HEK293 (cell line): ENCODE measurements around the gene PDE6C.
A peak's percentile ranks its signal among the peaks of the same experiment; 100 is the strongest.

Experiments used
- CTCF ChIA-PET: fragments of 350-600 bp; formaldehyde crosslinking; extraction: SDS; loops from one replicate; lab custom pipeline; 2021; ENCODE audit warnings: antibody characterized with exemption; lab: Yijun Ruan, JAX
- POLR2A ChIA-PET: fragments of 300-600 bp; formaldehyde crosslinking; extraction: SDS; loops from one replicate; lab custom pipeline; 2020; ENCODE audit warnings: antibody characterized with exemption, inconsistent platforms; lab: Yijun Ruan, JAX
- H3K27ac ChIP-seq: fragments of 200-500 bp; sonication (Bioruptor generic); 2 replicates; pipeline ENCODE4 v1.5.1; 2014; ENCODE audit warnings: low read depth, low read length, control low read depth, inconsistent platforms; ENCODE audit errors: extremely low read depth
- H3K36me3 ChIP-seq, 2 experiments: fragments of 200-500 bp in 1 of 2; sonication (Bioruptor generic) in 1 of 2; 1 replicate in 1 of 2; 2 replicates in 1 of 2; pipeline ENCODE4 v1.5.1; 2014 to 2017; ENCODE audit warnings: inconsistent platforms in 2 of 2, low read length in 2 of 2; ENCODE audit not compliant: control insufficient read depth in 2 of 2, insufficient read depth in 1 of 2
- H3K4me1 ChIP-seq: fragments of 200-500 bp; sonication (Bioruptor generic); 2 replicates; pipeline ENCODE4 v1.5.1; 2014; ENCODE audit warnings: mild to moderate bottlenecking, low read length, inconsistent platforms; ENCODE audit not compliant: control insufficient read depth, insufficient read depth
- H3K4me3 ChIP-seq: 2 replicates; pipeline ENCODE4 v1.5.1; 2011; ENCODE audit warnings: low read depth, mild to moderate bottlenecking, control low read depth, low read length, moderate library complexity
- H3K9me3 ChIP-seq: fragments of 200-500 bp; sonication (Bioruptor generic); 2 replicates; pipeline ENCODE4 v1.5.1; 2014; ENCODE audit warnings: low read depth, low read length, inconsistent platforms; ENCODE audit not compliant: control insufficient read depth, insufficient read depth
- BCL11A ChIP-seq: fragments of 450-650 bp; formaldehyde crosslinking; IDR thresholded peaks from 2 replicates; pipeline ENCODE4 v1.5.1; 2016; ENCODE audit warnings: low read depth, missing biosample characterization, missing genetic modification characterization
- IKZF3 ChIP-seq: fragments of 450-650 bp; IDR thresholded peaks from 2 replicates; pipeline ENCODE4 v1.5.0; 2018; ENCODE audit warnings: missing biosample characterization, mild to moderate bottlenecking, missing genetic modification characterization, moderate library complexity
- OSR2 ChIP-seq: fragments of 450-650 bp; formaldehyde crosslinking; IDR thresholded peaks from 2 replicates; pipeline ENCODE4 v1.5.1; 2016; ENCODE audit warnings: missing biosample characterization, missing genetic modification characterization
- OVOL3 ChIP-seq: fragments of 450-650 bp; formaldehyde crosslinking; IDR thresholded peaks from 2 replicates; pipeline ENCODE4 v1.5.1; 2016; ENCODE audit warnings: missing biosample characterization, missing genetic modification characterization
- RBAK ChIP-seq: fragments of 450-650 bp; formaldehyde crosslinking; IDR thresholded peaks from 2 replicates; pipeline ENCODE4 v1.5.1; 2016; ENCODE audit warnings: missing biosample characterization, missing genetic modification characterization
- TCF7L2 ChIP-seq: IDR thresholded peaks from 2 replicates; pipeline ENCODE4 v1.6.1; 2011; ENCODE audit warnings: low read depth, mild to moderate bottlenecking, inconsistent platforms, low read length, moderate library complexity, borderline replicate concordance
- TRIM28 ChIP-seq: IDR thresholded peaks from 2 replicates; pipeline ENCODE4 v1.6.1; 2011; ENCODE audit warnings: low read length, control low read depth, borderline replicate concordance
- WT1 ChIP-seq: fragments of 450-650 bp; formaldehyde crosslinking; IDR thresholded peaks from 2 replicates; pipeline ENCODE4 v1.5.1; 2016; ENCODE audit warnings: missing biosample characterization, missing genetic modification characterization
- ZBTB20 ChIP-seq: fragments of 450-650 bp; formaldehyde crosslinking; IDR thresholded peaks from 2 replicates; pipeline ENCODE4 v1.5.1; 2016; ENCODE audit warnings: missing biosample characterization, missing genetic modification characterization
- ZBTB26 ChIP-seq: fragments of 450-650 bp; formaldehyde crosslinking; optimal IDR thresholded peaks from 2 replicates; pipeline ENCODE3; 2016; ENCODE audit warnings: missing biosample characterization, mild to moderate bottlenecking, missing genetic modification characterization
- ZBTB49 ChIP-seq: fragments of 450-650 bp; formaldehyde crosslinking; IDR thresholded peaks from 2 replicates; pipeline ENCODE4 v1.5.1; 2016; ENCODE audit warnings: missing biosample characterization, missing genetic modification characterization, low read depth
- ZNF184 ChIP-seq: fragments of 450-650 bp; IDR thresholded peaks from 2 replicates; pipeline ENCODE4 v1.5.1; 2018; ENCODE audit warnings: missing biosample characterization, mild to moderate bottlenecking, missing genetic modification characterization
- ZNF223 ChIP-seq: fragments of 450-650 bp; formaldehyde crosslinking; IDR thresholded peaks from 2 replicates; pipeline ENCODE4 v1.5.1; 2016; ENCODE audit warnings: missing biosample characterization, missing genetic modification characterization
- ZNF239 ChIP-seq: fragments of 450-650 bp; formaldehyde crosslinking; IDR thresholded peaks from 2 replicates; pipeline ENCODE4 v1.5.1; 2016; ENCODE audit warnings: missing biosample characterization, missing genetic modification characterization
- ZNF280D ChIP-seq: fragments of 450-650 bp; formaldehyde crosslinking; IDR thresholded peaks from 2 replicates; pipeline ENCODE4 v1.5.1; 2016; ENCODE audit warnings: missing biosample characterization, missing genetic modification characterization
- ZNF292 ChIP-seq: fragments of 450-650 bp; formaldehyde crosslinking; IDR thresholded peaks from 2 replicates; pipeline ENCODE4 v1.5.1; 2016; ENCODE audit warnings: low read depth, missing biosample characterization, missing genetic modification characterization, borderline replicate concordance
- ZNF341 ChIP-seq: fragments of 450-650 bp; formaldehyde crosslinking; IDR thresholded peaks from 2 replicates; pipeline ENCODE4; 2016; ENCODE audit warnings: low read depth, missing biosample characterization, missing genetic modification characterization
- ZNF514 ChIP-seq: fragments of 450-650 bp; formaldehyde crosslinking; IDR thresholded peaks from 2 replicates; pipeline ENCODE4 v1.5.1; 2016; ENCODE audit warnings: missing biosample characterization, missing genetic modification characterization
- ZNF623 ChIP-seq: fragments of 450-650 bp; formaldehyde crosslinking; IDR thresholded peaks from 2 replicates; pipeline ENCODE4 v1.5.1; 2016; ENCODE audit warnings: missing biosample characterization, missing genetic modification characterization
- ZNF624 ChIP-seq: fragments of 450-650 bp; formaldehyde crosslinking; IDR thresholded peaks from 2 replicates; pipeline ENCODE4 v1.5.1; 2017; ENCODE audit warnings: missing biosample characterization, missing genetic modification characterization
- ZNF645 ChIP-seq: fragments of 450-650 bp; formaldehyde crosslinking; IDR thresholded peaks from 2 replicates; pipeline ENCODE4; 2016; ENCODE audit warnings: missing biosample characterization, missing genetic modification characterization
- ZNF768 ChIP-seq: fragments of 450-650 bp; formaldehyde crosslinking; IDR thresholded peaks from 2 replicates; pipeline ENCODE4 v1.5.1; 2018; ENCODE audit warnings: missing biosample characterization, mild to moderate bottlenecking, missing genetic modification characterization

PDE6C gene

GRCh38 chr10:93577565-93577964, 34.8 kb upstream of the PDE6C start:
- POLR2A ChIA-PET = no interaction called here
- Histone ChIP-seq H3K27ac (no peak overlapping the region), H3K36me3 (no peaks in the 10 kb centered on the region), H3K9me3 (no peaks in the 10 kb centered on the region), H3K4me3 (no peak overlapping the region), H3K4me1 (peaks cover 6% of the 10 kb centered on the region; the same call in 1 of the 2 replicates)
- CTCF ChIA-PET = interaction anchor here (1.2 kb wide), 1 partner anchor 22 kb away, joined by 4 read pairs; no protein-coding TSS in a partner anchor
- TF ChIP-seq ZNF768 (tag by site-specific recombination) (peak; percentile 67), IKZF3 (tag by site-specific recombination) (no peak)

- POLR2A ChIA-PET = no interaction called here
- Histone ChIP-seq H3K27ac (no peak overlapping the region), H3K4me1 (no peaks in the 10 kb centered on the region), H3K4me3 (no peak overlapping the region), H3K9me3 (no peaks in the 10 kb centered on the region), H3K36me3 (no peaks in the 10 kb centered on the region)
- TF ChIP-seq ZBTB26 (tag by site-specific recombination) = no peak
- TF ChIP-seq ZNF223 (tag by site-specific recombination) = no peak
- TF ChIP-seq TCF7L2 = no peak
- TF ChIP-seq WT1 (tag by site-specific recombination) = no peak
- TF ChIP-seq ZNF341 (tag by site-specific recombination) = no peak
- TF ChIP-seq ZBTB20 (tag by site-specific recombination) = no peak
- peak; percentile 93 for TF ChIP-seq ZNF623 (tag by site-specific recombination)
- CTCF ChIA-PET = interaction anchor here (1.6 kb wide), 1 partner anchor 24 kb away, joined by 5 read pairs; no protein-coding TSS in a partner anchor
These were observed 33.2 kb upstream of the PDE6C start for GRCh38 chr10:93579089-93579488.

GRCh38 chr10:93579985-93580711, 32.2 kb upstream of the PDE6C start:
- Histone ChIP-seq H3K36me3 (no peaks in the 10 kb centered on the region), H3K4me1 (no peaks in the 10 kb centered on the region), H3K4me3 (no peak overlapping the region), H3K9me3 (no peaks in the 10 kb centered on the region), H3K27ac (no peak overlapping the region)
- ChIA-PET CTCF (interaction anchor here (1.6 kb wide), 1 partner anchor 25 kb away, joined by 5 read pairs; no protein-coding TSS in a partner anchor), POLR2A (no interaction called here)
- TF ChIP-seq ZNF239 (tag by site-specific recombination) (peak; percentile 95), RBAK (no peak), ZNF514 (no peak), ZNF292 (tag by site-specific recombination) (no peak), OSR2 (tag by site-specific recombination) (no peak), ZNF645 (no peak), ZNF280D (tag by site-specific recombination) (no peak), ZBTB49 (no peak), BCL11A (tag by site-specific recombination) (no peak), ZNF624 (no peak), ZNF184 (tag by site-specific recombination) (peak; percentile 99), OVOL3 (tag by site-specific recombination) (no peak), TRIM28 (peak; percentile 45; the same call in 1 of the 2 replicates)
